GM19372 (cell line): ENCODE data around the gene PDZD2.
"Not testable (repeated sequence)": the region's sequence is repeated elsewhere in the genome, so short reads cannot be mapped to it uniquely, and the experiment has no call there.

Experiments
- ATAC-seq: cut with Tn5 transposase; IDR thresholded peaks from one replicate; pipeline ENCODE4 v1.9.1; 2021; ENCODE audit warnings: mild to moderate bottlenecking, low read depth, moderate library complexity; ENCODE audit not compliant: unreplicated experiment

The PDZD2 gene

GRCh38 chr5:32109236-32109635, 470.3 kb downstream of the PDZD2 start:
- ATAC-seq, result no peak

- no peak for ATAC-seq
Measured at GRCh38 chr5:32110111-32110696, 471.3 kb downstream of the PDZD2 start.

DNA sequence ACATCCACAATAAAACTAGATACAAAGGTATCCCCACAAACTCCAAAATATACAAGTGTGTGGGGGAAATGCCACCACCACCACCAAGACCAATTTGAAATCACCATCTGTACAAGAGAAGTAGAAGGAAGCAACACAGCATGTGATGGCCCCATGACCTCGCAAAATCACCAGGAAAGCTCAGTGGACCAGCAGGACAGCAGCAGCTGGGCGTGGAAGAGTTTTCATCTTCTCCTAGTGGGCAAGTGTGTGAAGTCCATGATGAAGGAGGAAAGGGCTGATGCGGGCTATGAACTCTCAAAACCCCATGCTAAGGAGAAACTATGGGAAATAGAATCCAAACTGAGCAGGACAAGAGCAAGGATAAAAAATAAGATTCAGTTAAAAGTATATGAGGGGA, 477.1 kb downstream of the PDZD2 start:
- ATAC-seq, result no peak

- no peak for ATAC-seq
Measured at GRCh38 chr5:32116574-32117313, 477.8 kb downstream of the PDZD2 start.

- not testable (repeated sequence) for ATAC-seq
Measured at GRCh38 chr5:32118922-32119321, 480.0 kb downstream of the PDZD2 start.

DNA sequence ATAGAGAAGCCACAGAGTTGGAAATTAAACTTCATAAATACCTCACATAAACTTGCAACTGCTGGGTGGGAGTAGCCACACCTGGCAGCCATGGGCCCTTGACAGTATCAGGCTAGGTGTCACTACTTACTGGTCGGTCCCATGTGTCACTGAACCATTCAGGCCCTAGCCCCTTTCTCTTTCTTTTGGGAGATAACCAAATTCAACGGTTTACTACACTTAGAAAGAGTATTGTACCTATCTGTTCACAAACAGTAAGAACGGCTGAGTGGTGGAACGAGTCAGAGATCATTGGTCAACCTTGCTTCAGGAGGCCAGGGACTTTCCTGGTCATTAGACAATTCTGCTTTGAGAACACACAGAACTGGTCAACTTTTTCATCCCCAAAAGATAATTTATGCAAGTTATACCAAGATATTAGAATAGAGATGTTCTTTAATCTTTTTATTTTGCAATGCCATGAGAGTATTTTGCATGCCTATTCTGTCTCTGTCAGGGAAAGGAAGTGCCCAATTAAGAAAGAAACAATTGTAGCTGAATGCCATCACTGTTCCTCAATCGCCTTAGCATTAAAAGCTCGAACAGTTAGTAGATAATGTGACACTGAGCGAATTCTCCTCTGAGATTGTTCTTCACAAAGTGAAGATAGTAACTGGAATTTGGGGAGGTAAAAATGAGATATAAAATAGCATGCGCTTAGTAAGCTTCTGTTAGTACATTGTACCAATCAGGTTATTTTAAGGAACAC, 484.3 kb downstream of the PDZD2 start:
- peak; percentile 49 for ATAC-seq

DNA sequence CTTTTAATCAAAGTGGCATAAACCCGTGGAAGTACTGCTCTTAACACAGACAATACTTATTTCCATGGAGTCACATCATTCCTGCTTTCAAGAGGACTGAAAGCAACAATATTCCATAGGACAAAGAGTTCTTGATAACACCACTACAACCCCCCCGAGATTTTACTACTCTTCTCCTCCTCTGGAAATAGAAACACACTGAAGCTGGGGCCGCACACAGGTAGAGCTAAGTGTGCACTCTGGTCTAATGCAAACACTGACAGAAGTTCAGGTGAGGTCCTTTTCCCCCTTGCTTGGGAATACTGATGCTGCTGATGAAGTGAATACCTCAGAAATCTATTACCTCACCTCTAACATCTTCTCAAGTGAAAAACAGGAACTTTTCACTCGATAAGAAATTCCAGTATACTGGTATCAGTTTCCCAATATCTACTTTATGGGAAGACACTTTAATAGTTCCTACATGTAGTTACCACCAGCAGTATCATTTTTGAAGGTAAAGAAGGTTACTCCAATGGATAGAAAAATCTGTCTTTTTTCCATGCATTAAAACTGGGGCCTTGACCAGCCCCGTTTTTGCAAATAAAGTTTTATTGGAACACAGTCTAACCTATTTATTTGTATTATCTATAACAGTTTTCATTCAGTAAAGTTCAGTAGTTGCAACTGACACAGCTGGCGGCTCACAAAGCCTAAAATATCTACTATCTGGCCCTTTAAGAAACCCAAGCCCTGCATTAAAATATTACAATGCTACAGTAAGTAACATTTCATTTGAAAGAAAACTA, 485.2 kb downstream of the PDZD2 start:
- no peak for ATAC-seq

DNA sequence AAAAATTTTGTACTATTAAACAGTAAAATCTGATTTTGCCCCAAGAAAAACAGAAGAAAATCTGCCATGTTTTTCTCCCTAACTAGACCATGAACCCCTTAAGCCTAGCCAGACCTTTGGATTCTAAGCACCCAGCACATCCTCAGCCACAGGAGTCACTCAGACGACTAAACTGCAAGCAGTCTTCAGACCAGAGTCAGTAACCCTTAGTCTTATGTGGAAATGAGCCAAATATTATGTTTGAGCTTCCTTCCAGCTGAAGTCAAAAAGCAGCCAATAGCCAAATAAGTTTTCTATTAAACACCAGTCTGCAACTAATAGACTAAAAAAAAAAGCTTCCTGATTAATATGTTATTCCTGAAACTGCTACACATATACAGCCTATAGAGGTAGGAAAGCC, 487.8 kb downstream of the PDZD2 start:
- ATAC-seq, result no peak

DNA sequence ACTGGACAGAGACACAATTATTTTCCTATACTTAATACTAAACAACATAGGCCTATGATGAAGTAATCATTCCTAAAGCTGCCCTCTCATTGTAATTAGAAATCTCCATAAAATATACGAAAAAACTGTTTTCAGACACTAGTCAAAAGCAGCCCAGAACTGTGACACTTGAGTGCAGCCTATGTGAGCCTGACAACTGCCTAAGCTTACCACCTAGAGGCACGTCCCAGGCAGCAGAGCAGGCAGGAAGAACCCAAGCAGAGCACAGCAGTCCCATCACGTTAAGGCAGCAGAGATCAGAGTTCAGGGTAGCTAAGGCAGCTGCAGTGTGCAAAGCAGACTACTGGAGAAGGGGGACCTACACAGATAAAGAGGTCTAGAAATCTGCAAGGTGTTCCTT, 488.8 kb downstream of the PDZD2 start:
- ATAC-seq, result no peak

GRCh38 chr5:32129074-32129598, 490.2 kb downstream of the PDZD2 start:
- ATAC-seq, result no peak

DNA sequence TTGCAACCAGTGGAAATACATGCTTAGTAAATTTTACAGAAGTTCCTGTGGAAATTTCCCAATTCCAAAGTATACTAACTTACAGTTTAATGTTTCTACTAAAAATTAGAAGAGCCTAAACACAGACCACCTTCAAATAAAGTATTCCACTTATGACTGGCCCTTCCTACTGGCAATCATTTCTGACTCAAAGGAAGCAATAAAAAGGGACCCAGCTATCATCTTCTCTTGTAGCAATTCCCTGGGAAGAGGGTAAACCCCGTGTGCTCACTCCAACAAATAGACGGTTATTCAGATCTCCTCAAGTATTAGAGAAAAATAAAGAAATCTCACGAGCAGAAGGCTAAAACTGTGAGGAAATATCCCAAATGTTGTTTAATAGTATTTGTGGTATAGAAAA, 491.9 kb downstream of the PDZD2 start:
- ATAC-seq, result no peak

DNA sequence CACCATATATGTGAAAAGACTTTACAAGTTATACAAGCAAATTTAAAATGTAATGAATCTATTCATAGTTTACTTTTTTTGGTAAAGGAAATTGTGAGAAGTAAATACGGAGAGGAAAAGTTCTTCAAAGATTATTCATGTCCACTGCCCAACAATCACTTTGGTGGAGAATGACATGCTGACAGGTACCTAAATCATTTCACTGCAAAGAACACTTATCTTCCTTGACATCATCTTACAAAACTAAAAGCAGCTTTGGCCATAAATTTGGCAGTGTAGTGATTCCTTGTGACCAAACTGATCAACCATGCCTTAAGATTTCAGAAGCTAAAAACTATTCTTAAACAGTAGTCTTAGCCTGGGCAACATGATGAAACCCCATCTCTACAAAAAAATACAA, 492.7 kb downstream of the PDZD2 start:
- ATAC-seq, result no peak

DNA sequence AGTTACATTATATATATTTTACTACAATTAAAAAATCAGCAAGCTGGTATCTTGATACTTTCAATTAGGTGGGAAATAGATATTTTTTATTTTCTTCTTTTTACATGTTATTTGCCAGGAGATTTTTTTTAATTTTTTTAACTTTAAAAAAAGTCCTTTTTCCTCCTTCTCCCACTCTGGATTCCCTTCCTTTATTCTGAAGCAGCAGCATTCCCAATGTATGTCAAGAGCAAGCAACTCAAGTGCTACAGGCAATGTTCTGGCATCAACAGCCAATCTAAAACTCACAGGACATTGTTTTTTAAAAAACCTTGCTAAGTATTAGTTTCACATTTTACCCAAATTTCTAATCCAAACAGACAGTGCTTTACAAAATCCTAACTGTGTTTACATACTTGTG, 493.8 kb downstream of the PDZD2 start:
- ATAC-seq, result no peak

- ATAC-seq, result no peak
Measured at GRCh38 chr5:32135086-32135485, 496.2 kb downstream of the PDZD2 start.

DNA sequence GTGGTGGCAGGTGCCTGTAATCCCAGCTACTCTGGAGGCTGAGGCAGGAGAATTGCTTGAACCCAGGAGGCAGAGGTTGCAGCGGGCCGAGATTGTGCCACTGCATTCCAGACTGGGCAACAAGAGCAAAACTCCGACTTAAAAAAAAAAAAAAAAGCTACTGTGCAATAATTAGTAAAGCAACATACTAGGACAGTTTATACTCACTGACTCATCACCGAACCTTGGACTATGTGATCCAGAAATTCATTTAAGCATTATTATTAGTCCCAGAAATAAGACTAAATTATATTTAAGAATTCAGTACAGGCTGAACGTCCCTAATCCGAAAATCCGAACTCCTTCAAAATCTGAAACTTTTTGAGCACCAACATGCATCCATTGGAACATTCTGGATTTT, 497.4 kb downstream of the PDZD2 start:
- ATAC-seq, result no peak

GRCh38 chr5:32138839-32139493, 500.0 kb downstream of the PDZD2 start:
- no peak for ATAC-seq

DNA sequence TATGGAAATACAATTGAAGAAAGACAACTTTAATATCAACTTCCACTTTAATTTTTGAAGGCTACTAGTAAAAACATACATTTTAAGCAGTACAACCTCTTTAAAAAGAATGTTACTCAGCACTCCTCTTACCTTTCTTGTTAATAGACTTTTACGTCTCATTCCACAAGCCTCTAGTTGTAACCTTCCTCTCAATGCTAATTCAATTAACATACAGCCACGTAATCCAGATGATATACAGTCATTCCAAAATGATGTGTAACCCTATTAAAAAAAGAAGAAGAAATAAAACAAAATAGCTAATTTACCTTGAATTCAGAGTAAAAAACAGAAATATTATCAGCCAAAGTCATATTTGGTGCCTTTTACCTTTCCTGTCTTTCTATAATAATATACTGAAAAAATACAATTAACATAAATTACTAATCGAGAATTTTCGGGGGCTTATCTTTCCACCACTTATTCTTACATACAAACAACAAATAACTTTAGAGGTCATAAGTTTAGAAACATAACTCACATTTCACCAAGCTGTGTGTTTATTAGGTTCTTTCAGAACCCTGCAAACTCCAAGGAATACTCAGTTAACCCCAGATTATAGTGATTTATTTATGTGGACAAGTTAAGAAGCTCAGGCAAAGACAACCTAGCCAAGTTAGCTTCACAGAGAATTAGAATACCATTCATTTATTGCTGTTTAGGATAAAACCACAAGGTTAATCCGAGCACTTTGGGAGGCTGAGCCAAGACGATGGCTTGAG, 504.9 kb downstream of the PDZD2 start:
- ATAC-seq, result no peak

DNA sequence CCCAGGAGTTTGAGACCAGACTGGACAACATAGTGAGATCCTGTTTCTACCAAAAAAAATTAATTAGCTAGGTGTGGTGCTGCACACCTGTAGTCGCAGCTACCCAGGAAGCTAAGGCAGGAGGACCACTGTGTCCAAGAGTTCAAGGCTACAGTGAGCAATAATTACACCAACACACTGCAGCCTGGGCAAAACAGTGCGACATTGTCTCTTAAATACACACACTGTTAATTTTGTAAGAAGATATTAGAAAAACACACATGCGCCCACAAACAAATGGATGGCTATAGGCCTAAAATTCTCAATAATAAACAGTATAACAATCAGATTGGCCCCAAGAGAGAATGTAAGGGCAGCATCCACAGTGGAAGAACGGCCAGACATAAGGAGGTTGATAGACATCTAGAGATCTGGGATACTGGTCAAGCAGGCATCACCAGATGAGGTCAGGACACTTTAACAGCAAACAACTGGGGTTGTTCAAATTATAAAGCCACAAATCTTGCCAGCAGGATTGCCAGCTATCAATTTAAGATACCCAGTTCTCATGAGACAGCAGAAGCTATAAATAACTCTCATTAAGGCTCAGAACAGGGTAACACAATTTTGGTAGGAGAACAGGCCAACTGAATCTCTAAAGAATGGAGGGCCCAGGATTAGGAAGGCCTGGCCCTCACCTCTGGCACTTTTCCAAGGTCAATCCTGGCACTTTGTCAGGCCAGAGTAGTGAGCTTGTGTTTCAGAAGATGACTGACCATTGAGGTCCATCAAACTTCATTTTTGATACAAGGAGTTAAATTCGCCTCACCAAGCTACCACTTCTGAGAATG, 505.7 kb downstream of the PDZD2 start:
- no peak for ATAC-seq

GRCh38 chr5:32145378-32145777, 506.4 kb downstream of the PDZD2 start:
- no peak for ATAC-seq
